Keratinocyte (primary cell): ENCODE measurements around the gene RGS21. TPM values are rescaled to one million over a fixed set of nuclear protein-coding genes. Genes with fewer than 3 reads are reported as not detected.

Source experiments
- DNase-seq: peaks from one replicate; pipeline ENCODE4 v3.0.0-alpha.2; 2011; ENCODE audit warnings: low read depth, missing footprints, low spot score
- FAIRE-seq: peaks from 2 replicates; lab custom pipeline; 2011; peaks lifted over from hg19 to GRCh38; lab: Jason Lieb, UNC
- H2AFZ ChIP-seq: 2 replicates; pipeline ENCODE4 v1.6.0; 2012; ENCODE audit warnings: low read length, control low read depth, inconsistent platforms; ENCODE audit not compliant: control insufficient read depth
- H3K27ac ChIP-seq: 2 replicates; pipeline ENCODE4 v1.5.1; 2011; ENCODE audit warnings: low read length; ENCODE audit not compliant: control insufficient read depth, insufficient read depth
- H3K27me3 ChIP-seq: 3 replicates; pipeline ENCODE4 v1.6.0; 2011; ENCODE audit warnings: low read length; ENCODE audit not compliant: control insufficient read depth, insufficient read depth; ENCODE audit errors: extremely low read depth
- H3K36me3 ChIP-seq, 2 experiments: 2 replicates in 1 of 2; 3 replicates in 1 of 2; pipeline ENCODE4 v1.5.1; 2011; ENCODE audit warnings: low read length in 2 of 2, mild to moderate bottlenecking in 1 of 2; ENCODE audit not compliant: control insufficient read depth in 2 of 2, insufficient read depth in 2 of 2; ENCODE audit errors: extremely low read depth in 1 of 2
- H3K4me1 ChIP-seq: 3 replicates; pipeline ENCODE4 v1.5.1; 2011; ENCODE audit warnings: low read length; ENCODE audit not compliant: control insufficient read depth, insufficient read depth; ENCODE audit errors: extremely low read depth
- H3K4me2 ChIP-seq: 3 replicates; pipeline ENCODE4 v1.6.0; 2011; ENCODE audit warnings: low read depth, low read length; ENCODE audit not compliant: control insufficient read depth, insufficient read depth; ENCODE audit errors: extremely low read depth
- H3K4me3 ChIP-seq, 3 experiments: fragments of 200-600 bp in 1 of 3; sonication (generic) in 1 of 3; 2 replicates in 2 of 3; 3 replicates in 1 of 3; pipeline ENCODE4 v1.5.1; 2011 to 2016; ENCODE audit warnings: low read length in 3 of 3, mild to moderate bottlenecking in 3 of 3, control low read depth in 2 of 3, inconsistent platforms in 1 of 3, low read depth in 1 of 3, mixed read lengths in 1 of 3, mixed run types in 1 of 3, moderate library complexity in 1 of 3; ENCODE audit not compliant: control insufficient read depth in 2 of 3, insufficient read depth in 2 of 3; ENCODE audit errors: extremely low read depth in 1 of 3
- H3K79me2 ChIP-seq: 2 replicates; pipeline ENCODE4 v1.6.0; 2012; ENCODE audit warnings: low read length; ENCODE audit not compliant: control insufficient read depth, insufficient read depth
- H3K9ac ChIP-seq: 3 replicates; pipeline ENCODE4 v1.6.0; 2011; ENCODE audit warnings: low read length; ENCODE audit not compliant: control insufficient read depth, insufficient read depth; ENCODE audit errors: extremely low read depth
- H3K9me1 ChIP-seq: 3 replicates; pipeline ENCODE4 v1.6.0; 2011; ENCODE audit warnings: low read length; ENCODE audit not compliant: control insufficient read depth, insufficient read depth; ENCODE audit errors: extremely low read depth
- H3K9me3 ChIP-seq: 2 replicates; pipeline ENCODE4 v1.5.1; 2012; ENCODE audit warnings: low read depth, low read length; ENCODE audit not compliant: control insufficient read depth
- H4K20me1 ChIP-seq: 3 replicates; pipeline ENCODE4 v1.6.0; 2011; ENCODE audit warnings: low read length; ENCODE audit not compliant: control insufficient read depth, insufficient read depth; ENCODE audit errors: extremely low read depth
- CTCF ChIP-seq, 3 experiments: IDR thresholded peaks in 1 of 3; conservative IDR thresholded peaks in 1 of 3; optimal IDR thresholded peaks in 1 of 3; 2 replicates in 2 of 3; 3 replicates in 1 of 3; pipeline versions ENCODE3 to v1.5.1; 2011; ENCODE audit warnings: low read length in 3 of 3, mild to moderate bottlenecking in 3 of 3, moderate library complexity in 2 of 3, control low read depth in 1 of 3, inconsistent platforms in 1 of 3; ENCODE audit not compliant: insufficient read depth in 2 of 3; ENCODE audit errors: extremely low read depth in 1 of 3
- EZH2 ChIP-seq: IDR thresholded peaks from one replicate; pipeline ENCODE4 v1.6.1; 2012; ENCODE audit warnings: inconsistent platforms, mild to moderate bottlenecking, low read length, moderate library complexity
- dilution Hi-C: fragments of 300-500 bp; cut with MboI; formaldehyde crosslinking; loops from one replicate; pipeline ENCODE4 v1.7.0; 2020; ENCODE audit warnings: low sequenced_read_pairs; ENCODE audit not compliant: extremely low pct_ligation_motif_present
- polyA plus RNA-seq, 5 experiments: library from polyadenylated mRNA; depleted of rRNA in 3 of 5; stranded (reverse) in 3 of 5; stranded (forward) in 1 of 5; unstranded in 1 of 5; fragments of >200 nt; gene quantifications; 1 replicate in 1 of 5; 2 replicates in 3 of 5; 3 replicates in 1 of 5; pipeline versions ENCODE4 v1.2.1 to v1.2.3, GENCODE V29; 2011 to 2012; ENCODE audit warnings: missing spikeins in 2 of 5, low read depth in 1 of 5, low replicate concordance in 1 of 5

Gene RGS21
- polyA plus RNA-seq, 1 donor (not counting 4 experiments of a cell fraction or from before 2014, with no cell fraction given), result not detected

DNA sequence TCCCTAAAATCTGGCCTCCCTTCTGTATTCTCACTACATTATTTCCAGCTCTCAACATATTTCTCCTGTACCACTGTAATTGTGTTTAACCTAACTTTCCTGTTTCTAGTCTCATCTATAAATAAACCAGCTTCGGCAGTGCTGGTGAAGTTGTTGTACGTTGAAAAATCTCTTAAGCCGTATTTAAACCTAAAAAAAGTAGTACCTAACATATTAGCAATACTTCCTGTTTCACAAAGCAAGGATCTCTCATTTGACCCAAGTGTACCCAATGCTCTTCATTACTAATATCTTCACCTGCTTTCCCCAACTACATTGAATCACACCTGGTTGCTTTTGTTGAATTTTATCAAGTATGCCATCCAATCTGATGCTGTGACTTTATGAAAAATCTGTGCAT is 42.2 kb upstream of the RGS21 start:
- no peak overlapping the region for H3K9ac ChIP-seq
- no peak for FAIRE-seq
- no peak overlapping the region for H3K4me2 ChIP-seq
- no peaks in the 10 kb centered on the region for H3K36me3 ChIP-seq
- dilution Hi-C loops, result no loop called here
- H3K27me3 ChIP-seq, result no peaks in the 10 kb centered on the region
- TF ChIP-seq CTCF (optimal IDR thresholded peaks at IDR 0.05 in 1 of 3, IDR thresholded peaks at IDR 0.05 in 1 of 3, conservative IDR thresholded peaks at IDR 0.05 in 1 of 3; ENCODE audit: extremely low read depth in 1 of 3, insufficient read depth in 2 of 3, low read length in 3 of 3) (no peak), EZH2 (no peak)
- H3K4me3 ChIP-seq, result no peak overlapping the region
- no peak overlapping the region for H2AFZ ChIP-seq
- DNase-seq, result no peak
- H3K9me1 ChIP-seq, result no peaks in the 10 kb centered on the region
- H4K20me1 ChIP-seq, result no peaks in the 10 kb centered on the region
- H3K9me3 ChIP-seq, result no peaks in the 10 kb centered on the region
- no peaks in the 10 kb centered on the region for H3K79me2 ChIP-seq
- H3K4me1 ChIP-seq, result no peaks in the 10 kb centered on the region
- H3K27ac ChIP-seq, result no peak overlapping the region

DNA sequence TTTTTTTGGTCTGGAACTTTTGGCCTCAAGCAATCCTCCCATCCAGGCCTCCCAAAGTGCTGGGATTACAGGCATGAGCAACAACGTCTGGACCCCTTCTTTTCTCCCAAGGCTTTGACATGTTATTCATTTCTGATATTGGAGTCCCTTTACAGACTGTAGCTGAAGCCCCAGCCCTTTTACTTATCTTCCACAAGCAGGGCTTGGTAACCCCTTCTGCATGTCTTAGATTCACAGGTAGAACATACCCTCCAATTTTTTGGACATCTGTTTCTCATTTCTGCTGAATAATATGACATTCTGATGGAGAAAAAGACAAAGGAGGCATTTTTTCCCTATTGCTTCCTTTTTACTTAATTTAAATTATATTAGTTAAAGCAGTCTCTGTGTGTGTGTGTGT is 39.2 kb upstream of the RGS21 start:
- no peak overlapping the region for H3K9ac ChIP-seq
- H3K79me2 ChIP-seq, result no peaks in the 10 kb centered on the region
- no peak overlapping the region for H3K4me3 ChIP-seq
- no peaks in the 10 kb centered on the region for H3K36me3 ChIP-seq
- TF ChIP-seq CTCF (optimal IDR thresholded peaks at IDR 0.05 in 1 of 3, IDR thresholded peaks at IDR 0.05 in 1 of 3, conservative IDR thresholded peaks at IDR 0.05 in 1 of 3; ENCODE audit: extremely low read depth in 1 of 3, insufficient read depth in 2 of 3, low read length in 3 of 3) (no peak), EZH2 (no peak)
- no peak for DNase-seq
- H4K20me1 ChIP-seq, result no peaks in the 10 kb centered on the region
- no peak overlapping the region for H3K4me2 ChIP-seq
- dilution Hi-C loops, result no loop called here
- no peaks in the 10 kb centered on the region for H3K9me3 ChIP-seq
- H2AFZ ChIP-seq, result no peak overlapping the region
- H3K27me3 ChIP-seq, result no peaks in the 10 kb centered on the region
- no peak for FAIRE-seq
- H3K4me1 ChIP-seq, result no peaks in the 10 kb centered on the region
- H3K9me1 ChIP-seq, result no peaks in the 10 kb centered on the region
- no peak overlapping the region for H3K27ac ChIP-seq
